GM19193 (cell line): ENCODE results near the gene XPNPEP3.

Source experiments
- POLR2A ChIP-seq: IDR thresholded peaks from 4 replicates; pipeline ENCODE4 v1.6.1; 2011; ENCODE audit not compliant: insufficient read depth, insufficient read length; ENCODE audit errors: extremely low read depth

XPNPEP3 gene

DNA sequence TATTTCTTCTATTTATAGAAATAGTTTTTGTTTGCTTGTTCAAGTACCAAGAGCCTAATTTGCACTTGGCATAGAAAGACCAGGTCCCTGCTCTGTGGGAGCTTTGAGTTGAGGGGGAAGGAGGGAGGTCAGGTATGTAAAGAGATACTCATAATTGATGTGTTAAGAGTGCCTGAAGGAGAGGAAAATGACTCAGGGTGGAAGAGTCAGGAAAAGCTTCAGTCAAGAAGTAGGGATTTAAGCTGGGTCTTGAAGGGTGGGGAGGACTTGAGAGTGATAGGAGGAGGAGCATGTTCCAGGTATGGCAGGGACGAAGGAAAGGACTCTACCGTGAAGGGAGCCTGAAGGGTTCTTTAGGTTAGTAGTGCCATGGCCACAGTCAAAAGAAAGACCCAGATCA, 103.2 kb downstream of the XPNPEP3 start:
- TF ChIP-seq POLR2A: no peak

DNA sequence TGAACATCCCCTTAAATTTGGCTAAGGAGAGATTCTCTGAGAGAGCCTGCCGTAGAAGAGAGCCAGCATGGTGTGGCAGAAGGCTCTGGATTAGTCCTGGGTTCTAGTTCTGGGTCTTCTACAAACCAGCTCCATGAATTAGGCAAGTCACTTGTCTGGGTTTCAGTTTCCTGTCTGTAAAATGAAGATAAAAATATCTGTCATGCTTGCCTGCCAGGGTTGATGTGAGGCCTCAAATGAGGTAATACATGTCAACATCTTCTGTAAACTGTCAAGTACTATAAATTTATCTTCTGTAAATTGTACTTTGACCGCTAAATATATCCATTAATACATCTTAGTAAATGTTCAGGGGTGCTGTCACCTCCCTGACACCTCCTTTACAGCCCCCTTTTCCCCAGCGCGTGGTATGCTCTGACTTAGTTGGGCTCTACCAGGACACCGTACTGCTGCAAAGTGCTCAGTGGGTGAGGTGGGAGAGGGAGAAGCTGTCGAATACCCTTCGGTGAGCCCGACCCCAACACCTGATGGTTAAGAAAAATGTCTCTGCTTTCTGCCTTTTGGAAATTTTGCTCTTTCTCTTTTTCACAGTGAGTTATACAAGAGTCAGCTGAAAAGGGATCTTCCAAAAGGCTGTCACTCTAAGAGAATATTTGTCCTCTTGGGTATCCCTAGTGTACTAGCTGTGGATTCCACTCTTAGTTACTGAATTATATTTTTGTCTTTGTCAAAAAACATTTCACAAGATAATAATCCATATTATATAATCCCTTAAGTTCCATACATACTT, 109.2 kb downstream of the XPNPEP3 start:
- no peak for TF ChIP-seq POLR2A

DNA sequence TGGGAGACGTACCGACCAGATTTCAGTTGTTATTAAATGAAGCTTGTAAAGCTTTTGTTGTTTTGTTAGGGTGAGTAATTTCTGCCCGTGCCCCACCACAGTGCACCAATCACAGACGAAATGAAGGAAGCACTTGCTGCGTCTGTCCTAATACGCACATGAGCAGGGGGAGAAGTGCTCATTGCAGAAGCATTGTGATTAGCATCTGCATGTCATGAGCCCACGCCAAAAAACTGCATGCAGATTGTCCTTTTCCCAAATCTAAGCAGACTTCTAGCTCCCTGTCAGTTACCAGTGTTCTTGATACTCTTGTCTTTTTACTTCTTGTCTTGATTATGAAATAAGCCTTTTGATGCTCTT, 109.8 kb downstream of the XPNPEP3 start:
- TF ChIP-seq POLR2A: no peak

- no peak for TF ChIP-seq POLR2A
These were observed 110.3 kb downstream of the XPNPEP3 start for GRCh38 chr22:40967111-40967760.

DNA sequence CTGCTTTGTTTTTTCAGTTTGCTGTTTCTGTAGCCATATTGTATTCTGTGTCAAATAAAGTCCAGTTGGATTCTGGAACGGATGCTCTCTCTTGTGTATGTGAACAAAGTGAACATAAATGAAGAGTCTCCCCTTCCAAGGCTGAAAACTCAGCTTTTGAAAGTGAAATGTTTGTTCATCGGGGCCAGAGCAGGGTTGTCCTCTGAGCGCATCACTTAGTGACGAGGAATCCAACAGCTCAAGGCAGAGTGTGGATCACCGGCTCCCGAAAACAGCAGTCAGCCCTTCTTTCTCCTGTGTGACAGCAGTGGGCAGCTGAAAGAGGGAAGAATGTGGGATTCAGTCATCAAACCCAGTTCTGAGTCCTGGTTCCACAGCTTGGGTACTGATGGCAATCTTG, 115.6 kb downstream of the XPNPEP3 start:
- TF ChIP-seq POLR2A: no peak

DNA sequence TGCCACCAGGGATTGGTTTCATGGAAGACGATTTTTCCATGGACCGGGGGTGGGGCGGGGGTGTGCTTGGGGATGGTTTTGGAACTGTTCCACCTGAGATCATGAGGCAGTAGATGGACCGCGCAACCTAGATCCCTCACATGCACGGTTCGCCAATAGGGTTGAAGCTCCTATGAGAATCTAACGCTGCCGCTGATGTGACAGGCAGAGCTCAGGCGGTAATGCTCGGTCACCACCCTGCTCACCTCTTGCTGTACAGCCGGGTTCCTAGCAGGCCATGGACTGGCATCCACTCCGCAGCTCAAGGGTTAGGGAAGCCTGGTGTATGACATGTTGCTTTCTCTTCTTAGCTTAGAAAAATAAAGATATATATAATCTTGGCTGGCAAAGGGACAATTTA, 116.2 kb downstream of the XPNPEP3 start:
- no peak for TF ChIP-seq POLR2A

DNA sequence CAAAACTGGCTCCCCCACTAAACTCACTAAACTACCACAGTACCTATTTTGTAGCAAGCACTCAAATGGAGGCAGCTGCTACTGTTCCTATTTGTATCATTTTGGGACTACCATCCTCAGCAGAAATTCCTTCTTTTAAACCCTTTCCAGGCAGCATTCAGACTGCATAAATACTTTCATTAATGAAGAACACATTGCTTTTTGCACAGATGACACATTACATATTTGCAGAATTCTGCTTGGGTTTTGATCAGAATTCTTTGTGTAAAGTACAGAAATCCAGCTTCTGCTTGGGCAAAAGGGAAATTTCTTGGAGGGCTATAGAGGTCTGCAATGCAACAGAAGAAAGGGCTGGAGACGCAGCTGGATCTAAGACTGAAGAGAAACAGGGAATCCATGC, 118.4 kb downstream of the XPNPEP3 start:
- no peak for TF ChIP-seq POLR2A

DNA sequence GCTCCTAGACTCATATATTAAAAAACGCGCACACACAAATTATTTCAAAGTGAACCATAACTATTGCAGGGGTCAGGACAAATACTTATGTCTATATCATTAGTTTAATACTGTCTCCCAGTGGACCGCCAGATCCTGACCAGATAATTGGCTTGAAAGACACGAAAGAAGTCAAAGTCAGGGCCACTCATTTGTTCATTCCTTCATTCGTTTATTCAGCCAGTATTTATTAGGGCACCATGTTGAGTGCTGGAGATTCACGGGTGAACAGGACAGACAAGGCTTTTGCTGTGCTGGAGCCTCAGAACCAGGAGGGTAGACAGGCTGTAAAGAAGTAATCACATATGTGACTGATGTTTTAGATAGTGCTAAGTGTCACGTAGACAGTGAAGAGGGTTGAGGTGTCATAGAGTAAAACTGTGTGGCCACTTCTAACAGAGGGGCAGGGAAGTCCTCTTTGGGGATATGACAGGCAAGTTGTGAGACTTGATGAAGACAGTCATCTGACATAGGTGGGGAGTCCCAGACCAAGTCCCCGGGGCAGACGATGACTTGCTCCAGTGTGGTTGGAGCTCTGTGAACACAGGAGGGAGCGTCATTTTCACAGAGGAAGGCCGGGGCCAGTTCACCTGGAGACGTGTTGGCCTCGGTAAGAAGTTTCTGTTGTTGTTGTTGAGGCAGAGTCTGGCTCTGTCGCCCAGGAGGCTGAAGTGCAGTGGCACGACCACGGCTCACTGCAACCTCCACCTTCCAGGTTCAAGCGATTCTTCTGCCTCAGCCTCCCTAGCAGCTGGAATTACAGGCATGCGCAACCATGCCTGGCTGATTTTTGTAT, 120.1 kb downstream of the XPNPEP3 start:
- TF ChIP-seq POLR2A: no peak

- TF ChIP-seq POLR2A: no peak
These were observed 122.2 kb downstream of the XPNPEP3 start for GRCh38 chr22:40979198-40979597.

DNA sequence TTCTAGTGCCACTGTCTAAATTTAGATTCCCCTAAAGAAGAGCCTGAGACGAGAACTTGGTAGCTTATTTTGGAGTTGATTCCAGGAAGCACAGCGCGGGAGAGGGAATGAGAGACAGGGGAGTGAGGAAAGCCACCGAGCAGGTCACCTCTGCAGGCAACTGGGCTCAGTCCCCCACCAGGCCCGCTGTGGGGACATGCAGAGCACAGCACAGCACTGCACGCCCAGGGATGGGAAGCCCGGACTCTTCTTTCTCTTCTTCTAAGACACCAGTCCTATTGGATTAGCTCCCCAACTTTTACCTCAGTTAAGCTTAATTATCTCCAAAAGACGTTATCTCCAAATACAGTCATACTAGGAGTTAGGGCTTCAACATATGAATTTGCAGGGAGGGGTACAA, 122.9 kb downstream of the XPNPEP3 start:
- TF ChIP-seq POLR2A: no peak
